ENCODE data around the gene TPSG1.
"Not testable (repeated sequence)": the region's sequence is repeated elsewhere in the genome, so short reads cannot be mapped to it uniquely, and the experiment has no call there.

Gene TPSG1

GRCh38 chr16:1225051-1225451 is at the start of gene TPSG1:
TSS of gene TPSG1 (minus strand) at chr16:1225268. CDS start at chr16:1225252, 16 bp downstream.
- DNase-seq = no peak

DNA sequence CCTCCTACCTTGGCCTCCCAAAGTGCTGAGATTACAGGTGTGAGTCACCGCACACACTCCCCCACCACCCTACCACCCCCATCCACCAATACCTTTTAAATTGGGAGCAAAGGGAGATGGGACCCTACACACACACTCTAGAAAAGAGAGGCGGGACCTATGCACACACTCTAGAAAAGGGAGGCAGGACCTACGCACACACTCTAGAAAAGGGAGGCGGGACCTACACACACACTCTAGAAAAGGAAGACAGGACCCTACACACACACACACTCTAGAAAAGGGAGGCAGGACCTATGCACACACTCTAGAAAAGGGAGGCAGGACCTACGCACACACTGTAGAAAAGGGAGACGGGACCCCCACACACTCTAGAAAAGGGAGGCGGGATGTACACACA is 49.7 kb upstream of the TPSG1 start:
- DNase-seq = no peak

DNA sequence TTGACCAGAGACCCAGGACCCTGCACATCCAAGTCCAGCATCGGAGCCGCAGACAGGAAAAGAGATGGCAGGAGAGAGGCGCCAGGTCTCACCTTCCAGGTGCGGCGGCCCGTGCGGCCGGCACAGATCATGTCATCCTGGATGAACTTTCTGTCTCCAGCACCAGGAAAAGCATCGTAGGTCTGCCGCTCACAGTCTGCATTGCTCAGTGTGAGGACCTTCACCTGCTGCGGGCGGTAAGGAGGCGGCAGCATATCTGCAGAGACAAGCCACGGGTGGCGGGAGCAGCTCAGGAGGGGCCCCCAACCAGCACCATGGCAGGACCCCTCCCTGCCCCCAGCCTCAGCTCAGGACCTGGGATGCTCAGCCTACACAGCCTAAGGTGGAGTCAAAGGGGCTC is 48.7 kb upstream of the TPSG1 start:
- no peak for DNase-seq

DNA sequence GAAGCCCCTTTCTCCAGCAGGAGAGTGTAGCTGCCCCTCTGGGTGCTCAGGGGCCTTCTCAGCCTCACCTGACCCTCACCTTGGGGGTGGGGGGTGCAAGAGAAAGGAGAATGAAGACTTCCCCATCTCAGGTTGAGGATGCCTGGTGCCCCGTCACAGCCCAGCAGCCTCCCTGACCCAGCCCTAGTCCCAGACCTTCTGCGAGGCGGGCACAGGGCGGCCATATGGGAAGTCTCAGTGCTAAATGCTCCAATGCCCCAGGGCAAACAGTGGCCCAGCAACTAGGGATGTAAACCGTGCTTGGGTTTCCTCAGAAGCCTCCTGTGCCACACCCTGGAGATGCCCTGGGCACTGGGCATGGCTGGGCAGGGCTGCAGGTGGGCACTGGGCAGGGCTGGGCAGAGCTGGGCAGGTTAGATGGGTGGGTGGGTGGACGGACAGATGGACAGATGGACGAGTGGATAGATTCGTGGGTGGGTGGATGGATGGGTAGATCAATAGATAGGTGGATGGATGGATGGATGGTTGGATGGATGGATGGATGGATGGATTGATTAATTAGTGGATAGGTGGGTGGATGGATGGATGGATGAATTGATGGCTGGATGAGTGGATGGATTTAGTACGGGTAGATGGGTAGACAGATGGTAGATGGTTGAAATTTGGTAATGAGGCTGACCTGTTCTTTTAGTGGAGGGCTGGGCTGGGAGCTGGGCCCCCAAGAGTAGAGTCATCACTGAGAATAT is 47.6 kb upstream of the TPSG1 start:
- no peak for DNase-seq

DNA sequence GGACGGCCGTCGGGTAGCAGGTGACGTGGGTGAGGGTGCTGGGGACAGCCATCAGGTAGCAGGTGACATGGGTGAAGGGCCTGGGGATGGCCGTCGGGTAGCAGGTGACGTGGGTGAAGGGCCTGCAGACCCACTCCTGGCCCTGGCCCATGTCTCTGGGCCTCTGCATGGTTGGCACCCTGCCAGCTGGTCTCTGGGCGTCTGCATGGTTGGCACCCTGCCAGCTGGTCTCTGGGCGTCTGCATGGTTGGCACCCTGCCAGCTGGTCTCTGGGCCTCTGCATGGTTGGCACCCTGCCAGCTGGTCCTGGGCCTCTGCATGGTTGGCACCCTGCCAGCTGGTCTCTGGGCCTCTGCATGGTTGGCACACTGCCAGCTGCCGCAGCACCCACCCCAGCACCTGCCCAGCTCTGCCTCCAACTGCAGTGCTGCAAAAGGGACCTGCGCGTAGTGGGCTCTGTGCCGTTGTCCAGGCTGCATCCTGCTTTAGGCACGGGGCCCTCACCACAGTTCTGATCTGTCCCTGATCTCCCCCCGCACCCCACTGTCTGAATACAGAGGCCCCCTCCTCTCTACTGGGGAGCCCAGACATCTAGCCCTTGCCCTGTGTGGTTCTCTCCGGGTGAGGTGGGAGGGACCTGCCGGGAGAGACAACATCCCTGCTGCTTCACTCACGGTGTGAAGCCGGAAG is 46.8 kb upstream of the TPSG1 start:
- not testable (repeated sequence) for DNase-seq

- no peak for DNase-seq
Measured at GRCh38 chr16:1271380-1271723, 46.3 kb upstream of the TPSG1 start.

DNA sequence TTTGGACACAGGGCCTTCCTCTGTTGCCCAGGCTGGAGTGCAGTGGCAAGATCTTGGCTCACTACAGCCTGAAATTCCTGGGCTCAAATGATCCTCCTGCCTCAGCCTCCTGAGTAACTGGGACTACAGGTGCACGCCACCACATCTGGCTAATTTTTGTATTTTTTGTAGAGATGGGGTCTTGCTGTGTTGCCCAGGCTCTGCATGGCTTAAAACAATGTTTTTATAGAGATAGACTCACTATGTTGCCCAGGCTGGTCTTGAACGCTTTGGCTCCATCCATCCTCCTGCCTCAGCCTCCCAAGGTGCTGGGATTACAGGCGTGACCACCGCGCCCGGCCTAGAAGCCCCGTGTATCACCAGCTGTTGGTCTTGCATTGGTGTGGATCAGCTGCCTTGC is 44.4 kb upstream of the TPSG1 start:
- not testable (repeated sequence) for DNase-seq

GRCh38 chr16:1265826-1266225 is 40.8 kb upstream of the TPSG1 start:
- no peak for DNase-seq

GRCh38 chr16:1265090-1265630 is 40.1 kb upstream of the TPSG1 start:
- no peak for DNase-seq

GRCh38 chr16:1264345-1265089 is 39.4 kb upstream of the TPSG1 start:
- DNase-seq = no peak

- DNase-seq = no peak
Measured at GRCh38 chr16:1263591-1264344, 38.7 kb upstream of the TPSG1 start.

GRCh38 chr16:1262846-1263221 is 37.8 kb upstream of the TPSG1 start:
- no peak for DNase-seq

DNA sequence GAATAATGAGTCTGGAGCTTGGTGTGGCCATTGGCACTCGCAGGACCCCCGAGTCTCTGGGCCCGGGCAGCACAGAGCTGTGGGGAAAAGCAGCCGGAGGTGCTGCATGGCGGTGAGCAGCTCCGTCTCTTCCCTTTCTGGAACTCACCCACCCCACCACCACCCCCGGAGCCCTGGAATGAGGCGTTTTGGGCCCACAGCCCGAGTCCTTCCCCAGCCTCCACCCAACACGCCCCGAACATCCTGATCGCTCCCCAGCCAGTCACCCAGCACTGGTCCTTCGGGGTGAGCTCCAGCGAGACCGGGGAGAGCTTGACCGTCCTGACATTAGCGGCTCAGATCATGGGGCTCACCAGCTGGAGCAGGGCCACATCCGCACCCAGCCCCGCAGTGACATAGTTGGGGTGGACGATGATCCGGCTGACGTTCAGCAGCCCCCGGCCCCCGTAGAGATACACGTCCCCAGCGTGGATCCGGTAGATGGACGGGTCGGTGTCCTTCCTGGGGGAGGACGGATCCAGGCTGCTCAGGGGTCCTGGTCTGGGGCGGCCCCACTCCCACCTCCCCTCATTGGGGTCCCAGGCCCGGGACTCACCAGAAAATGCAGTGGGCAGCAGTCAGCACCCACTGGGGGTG is 37.3 kb upstream of the TPSG1 start:
- no peak for DNase-seq

DNA sequence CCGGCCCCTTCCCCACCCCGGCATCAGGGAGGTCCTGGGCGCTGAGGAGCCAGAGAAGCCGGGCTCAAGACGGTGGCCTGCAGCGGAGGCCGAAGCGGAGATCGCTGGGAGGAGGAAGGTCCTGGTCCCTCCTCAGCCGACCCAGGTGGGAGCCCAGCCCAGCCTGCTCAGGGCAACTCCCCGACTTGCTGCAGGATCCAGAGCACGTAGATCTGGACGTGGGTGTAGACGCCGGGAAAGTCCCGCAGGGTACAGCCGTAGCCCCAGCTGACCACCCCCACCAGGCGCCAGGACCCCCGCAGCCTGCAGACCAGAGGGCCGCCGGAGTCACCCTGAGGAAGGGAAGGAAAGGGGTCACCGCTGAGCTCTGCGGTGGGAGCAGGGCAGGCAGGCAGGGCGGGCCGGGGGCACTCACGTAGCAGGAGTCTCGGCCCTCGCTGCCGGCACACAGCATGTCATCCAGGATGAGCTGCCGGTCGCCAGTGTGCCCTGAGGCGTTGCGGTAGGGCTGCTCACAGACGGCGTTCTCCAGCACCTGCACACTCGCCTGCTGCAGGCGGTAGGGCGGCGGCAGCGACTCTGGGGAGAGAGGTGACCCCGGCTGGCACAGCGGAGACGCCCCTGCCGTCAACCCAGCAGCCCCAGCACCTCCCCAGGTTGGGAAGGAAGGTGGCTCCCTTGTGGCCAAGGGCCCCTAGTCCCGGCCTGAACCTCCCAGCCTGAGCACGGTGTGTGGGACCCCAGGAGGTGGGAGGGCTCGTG is 36.2 kb upstream of the TPSG1 start:
- no peak for DNase-seq

DNA sequence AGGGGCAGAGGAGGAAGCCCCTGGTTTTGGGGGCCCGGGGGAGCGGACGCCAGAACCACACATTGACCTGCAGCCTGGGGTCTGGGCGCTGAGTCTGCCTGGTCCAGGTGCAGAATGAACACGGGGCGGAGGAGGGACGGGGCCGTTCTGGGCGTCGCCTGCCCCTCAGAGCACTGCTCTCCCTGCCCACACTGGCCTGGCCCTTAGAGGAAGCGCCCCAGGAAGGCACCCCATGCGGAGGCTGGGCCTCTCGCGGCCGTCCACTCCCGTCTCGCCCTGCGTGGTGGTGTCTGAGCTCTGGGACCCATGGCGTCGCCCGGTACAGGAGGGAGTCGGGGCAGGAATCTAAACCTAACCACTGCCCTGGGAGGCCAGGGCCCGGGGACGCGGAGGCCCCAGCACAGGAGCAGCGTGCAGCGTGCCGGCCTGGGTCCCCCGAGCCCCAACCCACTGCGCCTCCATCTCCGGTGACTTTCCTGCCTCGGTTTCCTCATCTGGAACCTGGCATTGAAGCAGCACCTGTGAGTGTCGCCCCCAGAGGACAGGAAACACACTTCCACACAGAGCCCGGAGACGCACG is 35.1 kb upstream of the TPSG1 start:
- DNase-seq = no peak

DNA sequence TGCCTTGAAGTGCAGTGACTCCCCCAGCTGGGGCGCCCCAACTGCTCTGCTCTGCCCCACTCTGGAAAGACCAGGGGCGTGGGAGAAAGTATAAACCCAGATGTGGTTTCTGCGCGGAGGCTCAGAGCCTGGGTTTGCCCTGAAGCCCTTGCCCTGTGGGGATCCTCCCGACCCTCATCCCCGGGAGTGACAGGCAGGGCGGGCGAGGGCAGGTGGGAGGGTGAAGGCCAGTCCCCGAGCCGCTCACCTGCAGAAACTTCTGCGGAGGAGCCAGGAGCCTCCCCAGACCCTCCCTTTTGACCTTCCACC is 34.6 kb upstream of the TPSG1 start:
- no peak for DNase-seq

GRCh38 chr16:1258906-1259759 is 34.1 kb upstream of the TPSG1 start:
- DNase-seq = no peak

GRCh38 chr16:1258225-1258600 is 33.1 kb upstream of the TPSG1 start:
- DNase-seq = no peak

- no peak for DNase-seq
Measured at GRCh38 chr16:1257561-1258224, 32.6 kb upstream of the TPSG1 start.

- DNase-seq = no peak
Measured at GRCh38 chr16:1256874-1257322, 31.8 kb upstream of the TPSG1 start.
